HEK293 (cell line): ENCODE data around the gene FLRT1.
A peak's percentile ranks its signal among the peaks of the same experiment; 100 is the strongest.

Experiments used
- CTCF ChIA-PET: fragments of 350-600 bp; formaldehyde crosslinking; extraction: SDS; loops from one replicate; lab custom pipeline; 2021; ENCODE audit warnings: antibody characterized with exemption; lab: Yijun Ruan, JAX
- POLR2A ChIA-PET: fragments of 300-600 bp; formaldehyde crosslinking; extraction: SDS; loops from one replicate; lab custom pipeline; 2020; ENCODE audit warnings: antibody characterized with exemption, inconsistent platforms; lab: Yijun Ruan, JAX
- H3K27ac ChIP-seq: fragments of 200-500 bp; sonication (Bioruptor generic); 2 replicates; pipeline ENCODE4 v1.5.1; 2014; ENCODE audit warnings: low read depth, low read length, control low read depth, inconsistent platforms; ENCODE audit errors: extremely low read depth
- H3K36me3 ChIP-seq, 2 experiments: fragments of 200-500 bp in 1 of 2; sonication (Bioruptor generic) in 1 of 2; 1 replicate in 1 of 2; 2 replicates in 1 of 2; pipeline ENCODE4 v1.5.1; 2014 to 2017; ENCODE audit warnings: inconsistent platforms in 2 of 2, low read length in 2 of 2; ENCODE audit not compliant: control insufficient read depth in 2 of 2, insufficient read depth in 1 of 2
- H3K4me1 ChIP-seq: fragments of 200-500 bp; sonication (Bioruptor generic); 2 replicates; pipeline ENCODE4 v1.5.1; 2014; ENCODE audit warnings: mild to moderate bottlenecking, low read length, inconsistent platforms; ENCODE audit not compliant: control insufficient read depth, insufficient read depth
- H3K4me3 ChIP-seq: 2 replicates; pipeline ENCODE4 v1.5.1; 2011; ENCODE audit warnings: low read depth, mild to moderate bottlenecking, control low read depth, low read length, moderate library complexity
- H3K9me3 ChIP-seq: fragments of 200-500 bp; sonication (Bioruptor generic); 2 replicates; pipeline ENCODE4 v1.5.1; 2014; ENCODE audit warnings: low read depth, low read length, inconsistent platforms; ENCODE audit not compliant: control insufficient read depth, insufficient read depth
- BCL6B ChIP-seq: fragments of 450-650 bp; formaldehyde crosslinking; IDR thresholded peaks from 2 replicates; pipeline ENCODE4 v1.5.1; 2017; ENCODE audit warnings: missing biosample characterization, missing genetic modification characterization
- EGR2 ChIP-seq: fragments of 450-650 bp; formaldehyde crosslinking; IDR thresholded peaks from 2 replicates; pipeline ENCODE4 v1.5.1; 2016; ENCODE audit warnings: low read depth, missing biosample characterization, missing genetic modification characterization
- GLIS2 ChIP-seq: fragments of 450-650 bp; formaldehyde crosslinking; IDR thresholded peaks from 2 replicates; pipeline ENCODE4 v1.5.1; 2016; ENCODE audit warnings: missing biosample characterization, missing genetic modification characterization
- HOXC10 ChIP-seq: sonication (generic); formaldehyde crosslinking; IDR thresholded peaks from 2 replicates; pipeline ENCODE4 v1.8.1; 2023; ENCODE audit warnings: mild to moderate bottlenecking, missing genetic modification reagents
- OSR2 ChIP-seq: fragments of 450-650 bp; formaldehyde crosslinking; IDR thresholded peaks from 2 replicates; pipeline ENCODE4 v1.5.1; 2016; ENCODE audit warnings: missing biosample characterization, missing genetic modification characterization
- PBX3 ChIP-seq: sonication (generic); formaldehyde crosslinking; IDR thresholded peaks from 2 replicates; pipeline ENCODE4 v1.8.1; 2022; ENCODE audit warnings: mild to moderate bottlenecking, moderate library complexity, missing genetic modification reagents
- PRDM2 ChIP-seq: fragments of 450-650 bp; formaldehyde crosslinking; IDR thresholded peaks from 2 replicates; pipeline ENCODE4 v1.5.1; 2016; ENCODE audit warnings: missing biosample characterization, missing genetic modification characterization, borderline replicate concordance
- YY1 ChIP-seq: fragments of 450-650 bp; formaldehyde crosslinking; IDR thresholded peaks from 2 replicates; pipeline ENCODE4 v1.5.1; 2018; ENCODE audit warnings: missing biosample characterization, missing genetic modification characterization
- ZBTB44 ChIP-seq: fragments of 450-650 bp; IDR thresholded peaks from 2 replicates; pipeline ENCODE4 v1.5.1; 2018; ENCODE audit warnings: missing biosample characterization, mild to moderate bottlenecking, missing genetic modification characterization
- ZFHX2 ChIP-seq: fragments of 450-650 bp; formaldehyde crosslinking; conservative IDR thresholded peaks from 2 replicates; pipeline ENCODE4 v1.5.1; 2016; ENCODE audit warnings: missing biosample characterization, missing genetic modification characterization
- ZNF10 ChIP-seq: fragments of 450-650 bp; formaldehyde crosslinking; IDR thresholded peaks from 2 replicates; pipeline ENCODE4 v1.5.1; 2017; ENCODE audit warnings: missing biosample characterization, missing genetic modification characterization
- ZNF121 ChIP-seq: fragments of 450-650 bp; formaldehyde crosslinking; IDR thresholded peaks from 2 replicates; pipeline ENCODE4 v1.5.1; 2016; ENCODE audit warnings: missing biosample characterization, missing genetic modification characterization
- ZNF132 ChIP-seq: fragments of 450-650 bp; formaldehyde crosslinking; IDR thresholded peaks from 2 replicates; pipeline ENCODE4 v1.5.1; 2017; ENCODE audit warnings: missing biosample characterization, missing genetic modification characterization, borderline replicate concordance
- ZNF155 ChIP-seq: fragments of 450-650 bp; formaldehyde crosslinking; IDR thresholded peaks from 2 replicates; pipeline ENCODE4 v1.5.1; 2016; ENCODE audit warnings: missing biosample characterization, missing genetic modification characterization
- ZNF202 ChIP-seq: fragments of 450-650 bp; formaldehyde crosslinking; IDR thresholded peaks from 2 replicates; pipeline ENCODE4 v1.5.1; 2016; ENCODE audit warnings: missing biosample characterization, missing genetic modification characterization, borderline replicate concordance
- ZNF23 ChIP-seq: fragments of 450-650 bp; formaldehyde crosslinking; IDR thresholded peaks from 2 replicates; pipeline ENCODE4 v1.5.1; 2016; ENCODE audit warnings: missing biosample characterization, missing genetic modification characterization, borderline replicate concordance
- ZNF433 ChIP-seq: fragments of 450-650 bp; formaldehyde crosslinking; IDR thresholded peaks from 2 replicates; pipeline ENCODE4 v1.5.1; 2016; ENCODE audit warnings: missing biosample characterization, missing genetic modification characterization, low read depth
- ZNF600 ChIP-seq: fragments of 450-650 bp; formaldehyde crosslinking; IDR thresholded peaks from 2 replicates; pipeline ENCODE4 v1.5.1; 2016; ENCODE audit warnings: missing biosample characterization, missing genetic modification characterization
- ZNF670 ChIP-seq: fragments of 450-650 bp; formaldehyde crosslinking; IDR thresholded peaks from 2 replicates; pipeline ENCODE4 v1.5.1; 2016; ENCODE audit warnings: missing biosample characterization, missing genetic modification characterization, low read depth
- ZNF76 ChIP-seq: fragments of 450-650 bp; formaldehyde crosslinking; IDR thresholded peaks from 2 replicates; pipeline ENCODE4; 2016; ENCODE audit warnings: low read depth, missing biosample characterization, missing genetic modification characterization, borderline replicate concordance

Gene FLRT1

GRCh38 chr11:64037027-64037634, 1.4 kb downstream of the FLRT1 start (continued):
- TF ChIP-seq BCL6B (tag by site-specific recombination) = no peak
- no peak for TF ChIP-seq ZNF433
- no peak for TF ChIP-seq ZNF23 (tag by site-specific recombination)
- no peak for TF ChIP-seq HOXC10 (CRISPR knock-in tag)
- TF ChIP-seq OSR2 (tag by site-specific recombination) = peak; percentile 62
- 0 out of 2 replicates have a peak, but pooled peaks have one; percentile 7 for TF ChIP-seq GLIS2 (tag by site-specific recombination)
- no peak for TF ChIP-seq ZNF132
- TF ChIP-seq ZBTB44 (tag by site-specific recombination) = no peak
- TF ChIP-seq ZNF670 (tag by site-specific recombination) = no peak
- TF ChIP-seq PBX3 (CRISPR knock-in tag) = no peak
- TF ChIP-seq ZNF202 (tag by site-specific recombination) = no peak
- TF ChIP-seq ZNF10 = no peak
- TF ChIP-seq ZFHX2 = peak; percentile 25; the same call in 1 of the 2 replicates
- TF ChIP-seq EGR2 = 0 out of 2 replicates have a peak, but pooled peaks have one; percentile 12
- no peak for TF ChIP-seq ZNF155 (tag by site-specific recombination)

GRCh38 chr11:64038500-64038899, 2.8 kb downstream of the FLRT1 start:
- no peaks in the 10 kb centered on the region for H3K36me3 ChIP-seq
- ChIA-PET CTCF (interaction anchor here (1.0 to 1.7 kb wide), 3 partner anchors 112 to 146 kb away, joined by 3 to 7 read pairs (median 5); no protein-coding TSS in a partner anchor), POLR2A (interaction anchor here (0.5 kb wide), 1 partner anchor 56 kb away, joined by 4 read pairs; no protein-coding TSS in a partner anchor)
- no peak for TF ChIP-seq ZNF76 (tag by site-specific recombination)
- TF ChIP-seq PRDM2 (tag by site-specific recombination) = no peak
- TF ChIP-seq ZNF121 (tag by site-specific recombination) = peak; percentile 80
- TF ChIP-seq YY1 = no peak
- TF ChIP-seq ZNF600 (tag by site-specific recombination) = 0 out of 2 replicates have a peak, but pooled peaks have one; percentile 11
- no peak overlapping the region for H3K27ac ChIP-seq
- no peaks in the 10 kb centered on the region for H3K9me3 ChIP-seq
- H3K4me1 ChIP-seq = no peaks in the 10 kb centered on the region
- H3K4me3 ChIP-seq = no peak overlapping the region
